ENCODE measurements around the gene EME2. TPM values are rescaled to one million over a fixed set of nuclear protein-coding genes. Genes with fewer than 3 reads are reported as not detected.
"Not testable (repeated sequence)": the region's sequence is repeated elsewhere in the genome, so short reads cannot be mapped to it uniquely, and the experiment has no call there.

Gene EME2
- total RNA-seq, 5 donors from 2014 or later (not counting 1 experiment from before 2014, with no cell fraction given) = 23.0 to 50.6 (median 34.5) TPM

- Mint-ChIP-seq H3K4me3 (no peak within 1 kb of the TSS), H3K27me3 (no peaks in the 10 kb centered on the region), H3K4me1 (peaks cover 0 to 4% (median 1%) of the 10 kb centered on the region in 3 donors), H3K36me3 (peaks cover 5% of the 10 kb centered on the region), H3K9me3 (no peaks in the 10 kb centered on the region), H3K27ac (no peak within 1 kb of the TSS)
- H3K4me1 ChIP-seq (ENCODE audit: control insufficient read depth in 1 of 2, extremely low read depth in 1 of 2, insufficient read depth in 2 of 2, low read length in 2 of 2) = peaks cover 0 to 6% of the 10 kb centered on the region in 2 experiments
- H3K9me3 ChIP-seq = no peaks in the 10 kb centered on the region
- peaks cover 11 to 17% of the 10 kb centered on the region in 2 donors for H3K36me3 ChIP-seq (ENCODE audit: control insufficient read depth in 2 of 2, extremely low read depth in 1 of 2, insufficient read depth in 1 of 2, low read length in 1 of 2)
- ChIA-PET POLR2A (no interaction called here), CTCF (no interaction called here)
- DNase-seq (no peak), ATAC-seq (replicated peaks in 1 of 4) (no peak)
- H3K27me3 ChIP-seq (replicated peaks in 1 of 2; ENCODE audit: control insufficient read depth in 2 of 2, extremely low read depth in 1 of 2, insufficient read depth in 2 of 2, low read length in 1 of 2) = no peaks in the 10 kb centered on the region
- no peak within 1 kb of the TSS for H3K27ac ChIP-seq (ENCODE audit: low read length)
- H3K4me3 ChIP-seq (ENCODE audit: control insufficient read depth in 1 of 2, extremely low read depth in 1 of 2, low read length in 1 of 2) = no peak within 1 kb of the TSS
- 87% methylated on average over 26 of the region's 28 CpGs for WGBS (ENCODE audit: insufficient coverage)
Observed at GRCh38 chr16:1793578-1794220, 21.1 kb downstream of the EME2 start, which contains the start of gene IGFALS. Gene IGFALS, minus strand, starts transcription at chr16:1793705. Its CDS starts 53 bp downstream, at chr16:1793652.

GRCh38 chr16:1794221-1794871 lies 21.7 kb downstream of the EME2 start:
- H3K27ac ChIP-seq (ENCODE audit: low read length) = no peak overlapping the region
- DNase-seq (no peak), ATAC-seq (replicated peaks in 1 of 4) (no peak)
- 81% methylated on average over 14 of the region's 18 CpGs for WGBS (ENCODE audit: insufficient coverage)
- H3K9me3 ChIP-seq = no peaks in the 10 kb centered on the region
- Mint-ChIP-seq H3K36me3 (peaks cover 3% of the 10 kb centered on the region), H3K4me3 (no peak overlapping the region), H3K9me3 (peaks cover 0 to 5% (median 0%) of the 10 kb centered on the region in 3 donors), H3K27ac (no peak overlapping the region), H3K27me3 (no peaks in the 10 kb centered on the region), H3K4me1 (no peaks in the 10 kb centered on the region)
- no peak overlapping the region for H3K4me3 ChIP-seq (ENCODE audit: control insufficient read depth in 1 of 2, extremely low read depth in 1 of 2, low read length in 1 of 2)
- peaks cover 10 to 11% of the 10 kb centered on the region in 2 donors for H3K36me3 ChIP-seq (ENCODE audit: control insufficient read depth in 2 of 2, extremely low read depth in 1 of 2, insufficient read depth in 1 of 2, low read length in 1 of 2)
- peaks cover 0 to 4% of the 10 kb centered on the region in 2 experiments for H3K4me1 ChIP-seq (ENCODE audit: control insufficient read depth in 1 of 2, extremely low read depth in 1 of 2, insufficient read depth in 2 of 2, low read length in 2 of 2)
- no peaks in the 10 kb centered on the region for H3K27me3 ChIP-seq (replicated peaks in 1 of 2; ENCODE audit: control insufficient read depth in 2 of 2, extremely low read depth in 1 of 2, insufficient read depth in 2 of 2, low read length in 1 of 2)
- CTCF ChIA-PET = no interaction called here
- POLR2A ChIA-PET = no interaction called here

GRCh38 chr16:1794908-1795666 lies 22.5 kb downstream of the EME2 start:
- H3K27ac ChIP-seq (ENCODE audit: low read length) = no peak overlapping the region
- no peaks in the 10 kb centered on the region for H3K27me3 ChIP-seq (replicated peaks in 1 of 2; ENCODE audit: control insufficient read depth in 2 of 2, extremely low read depth in 1 of 2, insufficient read depth in 2 of 2, low read length in 1 of 2)
- 92% methylated on average over 17 of the region's 32 CpGs for WGBS (ENCODE audit: insufficient coverage)
- H3K27ac Mint-ChIP-seq = no peak overlapping the region
- no peaks in the 10 kb centered on the region for H3K27me3 Mint-ChIP-seq
- peaks cover 3 to 4% of the 10 kb centered on the region in 2 donors for H3K36me3 ChIP-seq (ENCODE audit: control insufficient read depth in 2 of 2, extremely low read depth in 1 of 2, insufficient read depth in 1 of 2, low read length in 1 of 2)
- no peak overlapping the region for H3K4me3 ChIP-seq (ENCODE audit: control insufficient read depth in 1 of 2, extremely low read depth in 1 of 2, low read length in 1 of 2)
- no peaks in the 10 kb centered on the region for H3K9me3 ChIP-seq
- ATAC-seq (replicated peaks in 1 of 4) = no peak
- no peak overlapping the region for H3K4me3 Mint-ChIP-seq
- ChIA-PET CTCF (no interaction called here), POLR2A (no interaction called here)
- peaks cover 0 to 4% of the 10 kb centered on the region in 2 experiments for H3K4me1 ChIP-seq (ENCODE audit: control insufficient read depth in 1 of 2, extremely low read depth in 1 of 2, insufficient read depth in 2 of 2, low read length in 2 of 2)
- no peak for DNase-seq
- H3K9me3 Mint-ChIP-seq = peaks cover 0 to 7% (median 0%) of the 10 kb centered on the region in 3 donors
- no peaks in the 10 kb centered on the region for H3K4me1 Mint-ChIP-seq
- peaks cover 3% of the 10 kb centered on the region for H3K36me3 Mint-ChIP-seq

DNA sequence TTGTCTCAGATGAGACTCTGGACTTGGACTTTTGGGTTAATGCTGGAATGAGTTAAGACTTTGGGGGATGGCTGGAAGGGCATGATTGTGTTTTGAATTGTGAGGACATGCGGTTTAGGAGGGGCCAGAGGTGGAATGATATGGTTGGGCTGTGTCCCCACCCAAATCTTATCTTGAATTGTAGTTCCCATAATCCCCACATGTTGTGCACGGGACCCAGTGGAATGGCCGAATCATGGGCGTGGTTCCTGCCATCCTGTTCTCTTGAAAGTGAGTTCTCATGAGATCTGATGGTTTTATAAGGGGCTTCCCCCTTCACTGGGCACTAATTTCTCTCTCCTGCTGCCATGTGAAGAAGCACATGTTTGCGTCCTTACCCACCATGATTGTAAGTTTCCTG lies 26.7 kb downstream of the EME2 start:
- H3K4me1 Mint-ChIP-seq; H3K9me3 ChIP-seq; H3K27ac Mint-ChIP-seq; H3K27me3 Mint-ChIP-seq; H3K36me3 Mint-ChIP-seq; H3K27ac ChIP-seq (ENCODE audit: low read length); DNase-seq; H3K4me1 ChIP-seq (ENCODE audit: control insufficient read depth in 1 of 2, extremely low read depth in 1 of 2, insufficient read depth in 2 of 2, low read length in 2 of 2); H3K4me3 Mint-ChIP-seq; H3K27me3 ChIP-seq (replicated peaks in 1 of 2; ENCODE audit: control insufficient read depth in 2 of 2, extremely low read depth in 1 of 2, insufficient read depth in 2 of 2, low read length in 1 of 2); H3K36me3 ChIP-seq (ENCODE audit: control insufficient read depth in 2 of 2, extremely low read depth in 1 of 2, insufficient read depth in 1 of 2, low read length in 1 of 2); ATAC-seq (replicated peaks in 1 of 4); CTCF ChIA-PET; POLR2A ChIA-PET; H3K9me3 Mint-ChIP-seq; H3K4me3 ChIP-seq (ENCODE audit: control insufficient read depth in 1 of 2, extremely low read depth in 1 of 2, low read length in 1 of 2): not testable (repeated sequence)
- no CpG with 5 or more reads among the region's 5 CpGs for WGBS (ENCODE audit: insufficient coverage)

DNA sequence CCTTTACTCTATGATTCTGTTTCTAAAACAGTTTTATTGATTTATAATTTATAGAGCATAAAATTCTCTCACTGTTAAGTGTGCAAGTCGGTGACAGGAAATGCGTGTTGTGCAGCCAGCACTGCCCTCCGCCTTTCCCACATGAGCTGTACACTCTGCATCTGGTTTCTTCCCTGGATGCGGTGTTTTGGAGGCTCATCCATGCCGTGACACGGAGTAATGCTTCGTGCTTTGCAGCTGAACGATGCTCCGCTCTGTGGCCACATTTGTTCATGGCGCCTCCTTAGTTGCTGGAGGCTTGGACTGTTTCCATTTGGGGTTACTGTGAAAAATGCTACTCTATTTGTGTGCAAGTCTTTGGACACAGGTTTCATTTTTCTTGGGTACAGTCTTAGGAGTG lies 28.1 kb downstream of the EME2 start:
- no peak for DNase-seq
- Mint-ChIP-seq H3K27me3 (no peaks in the 10 kb centered on the region), H3K4me3 (no peak overlapping the region), H3K4me1 (no peaks in the 10 kb centered on the region), H3K27ac (no peak overlapping the region), H3K36me3 (peaks cover 6% of the 10 kb centered on the region), H3K9me3 (peaks cover 0 to 7% (median 0%) of the 10 kb centered on the region in 3 donors)
- H3K27me3 ChIP-seq (replicated peaks in 1 of 2; ENCODE audit: control insufficient read depth in 2 of 2, extremely low read depth in 1 of 2, insufficient read depth in 2 of 2, low read length in 1 of 2) = no peaks in the 10 kb centered on the region
- WGBS (ENCODE audit: insufficient coverage) = 90% methylated on average over 10 of the region's 10 CpGs
- no peaks in the 10 kb centered on the region for H3K4me1 ChIP-seq (ENCODE audit: control insufficient read depth in 1 of 2, extremely low read depth in 1 of 2, insufficient read depth in 2 of 2, low read length in 2 of 2)
- ChIA-PET CTCF (no interaction called here), POLR2A (no interaction called here)
- H3K36me3 ChIP-seq (ENCODE audit: control insufficient read depth in 2 of 2, extremely low read depth in 1 of 2, insufficient read depth in 1 of 2, low read length in 1 of 2) = no peaks in the 10 kb centered on the region
- H3K4me3 ChIP-seq (ENCODE audit: control insufficient read depth in 1 of 2, extremely low read depth in 1 of 2, low read length in 1 of 2) = no peak overlapping the region
- H3K27ac ChIP-seq (ENCODE audit: low read length) = no peak overlapping the region
- ATAC-seq (replicated peaks in 1 of 4) = no peak
- H3K9me3 ChIP-seq = no peaks in the 10 kb centered on the region

- H3K9me3 Mint-ChIP-seq = no peaks in the 10 kb centered on the region
- Histone ChIP-seq H3K9me3 (no peaks in the 10 kb centered on the region), H3K4me3 (ENCODE audit: control insufficient read depth in 1 of 2, extremely low read depth in 1 of 2, low read length in 1 of 2) (no peak overlapping the region), H3K27me3 (replicated peaks in 1 of 2; ENCODE audit: control insufficient read depth in 2 of 2, extremely low read depth in 1 of 2, insufficient read depth in 2 of 2, low read length in 1 of 2) (no peaks in the 10 kb centered on the region), H3K36me3 (ENCODE audit: control insufficient read depth in 2 of 2, extremely low read depth in 1 of 2, insufficient read depth in 1 of 2, low read length in 1 of 2) (peaks cover 22 to 34% of the 10 kb centered on the region in 2 donors), H3K4me1 (ENCODE audit: control insufficient read depth in 1 of 2, extremely low read depth in 1 of 2, insufficient read depth in 2 of 2, low read length in 2 of 2) (no peaks in the 10 kb centered on the region), H3K27ac (ENCODE audit: low read length) (no peak overlapping the region)
- peaks cover 0 to 3% (median 2%) of the 10 kb centered on the region in 3 donors for H3K4me1 Mint-ChIP-seq
- H3K27ac Mint-ChIP-seq = no peak overlapping the region
- H3K36me3 Mint-ChIP-seq = peaks cover 18% of the 10 kb centered on the region
- no peak for DNase-seq
- ChIA-PET CTCF (no interaction called here), POLR2A (no interaction called here)
- H3K4me3 Mint-ChIP-seq = no peak overlapping the region
- H3K27me3 Mint-ChIP-seq = no peaks in the 10 kb centered on the region
- 97% methylated on average over 6 of the region's 10 CpGs for WGBS (ENCODE audit: insufficient coverage)
- ATAC-seq (replicated peaks in 1 of 4) = no peak
Observed at GRCh38 chr16:1807626-1808025, 35.0 kb downstream of the EME2 start.
